ENCODE results near the gene DUSP16.
"Not testable (repeated sequence)": the region's sequence is repeated elsewhere in the genome, so short reads cannot be mapped to it uniquely, and the experiment has no call there.

DUSP16 gene

GRCh38 chr12:12524128-12524527 lies 38.5 kb downstream of the DUSP16 start:
- Histone ChIP-seq H3K27me3 (replicated peaks) (no peaks in the 10 kb centered on the region), H3K36me3 (replicated peaks) (no peaks in the 10 kb centered on the region), H3K4me3 (ENCODE audit: low read depth, low read length) (no peak overlapping the region), H3K27ac (no peak overlapping the region)
- DNase-seq: no peak
- in situ Hi-C loops (cut with HindIII; ENCODE audit: low pct_ligation_motif_present, low sequenced_read_pairs): no loop called here
- no peak for TF ChIP-seq CTCF (IDR thresholded peaks at IDR 0.05; ENCODE audit: low read depth, low read length, missing control alignments)

GRCh38 chr12:12523229-12523628 lies 39.4 kb downstream of the DUSP16 start:
- no peaks in the 10 kb centered on the region for H3K36me3 ChIP-seq (replicated peaks)
- no peak overlapping the region for H3K4me3 ChIP-seq (ENCODE audit: low read depth, low read length)
- no peaks in the 10 kb centered on the region for H3K27me3 ChIP-seq (replicated peaks)
- no peak for DNase-seq
- H3K27ac ChIP-seq: no peak overlapping the region
- TF ChIP-seq CTCF (IDR thresholded peaks at IDR 0.05; ENCODE audit: low read depth, low read length, missing control alignments): no peak
- in situ Hi-C loops (cut with HindIII; ENCODE audit: low pct_ligation_motif_present, low sequenced_read_pairs): no loop called here

GRCh38 chr12:12522657-12523056 lies 40.0 kb downstream of the DUSP16 start:
- H3K4me3 ChIP-seq (ENCODE audit: low read depth, low read length); H3K27me3 ChIP-seq (replicated peaks); DNase-seq; H3K36me3 ChIP-seq (replicated peaks); H3K27ac ChIP-seq; in situ Hi-C loops (cut with HindIII; ENCODE audit: low pct_ligation_motif_present, low sequenced_read_pairs): not testable (repeated sequence)

GRCh38 chr12:12521888-12522287 lies 40.8 kb downstream of the DUSP16 start:
- no peak for DNase-seq
- no peak overlapping the region for H3K4me3 ChIP-seq (ENCODE audit: low read depth, low read length)
- H3K27me3 ChIP-seq (replicated peaks): no peaks in the 10 kb centered on the region
- in situ Hi-C loops (cut with HindIII; ENCODE audit: low pct_ligation_motif_present, low sequenced_read_pairs): no loop called here
- no peak for TF ChIP-seq CTCF (IDR thresholded peaks at IDR 0.05; ENCODE audit: low read depth, low read length, missing control alignments)
- H3K36me3 ChIP-seq (replicated peaks): no peaks in the 10 kb centered on the region
- no peak overlapping the region for H3K27ac ChIP-seq

- in situ Hi-C loops (cut with HindIII; ENCODE audit: low pct_ligation_motif_present, low sequenced_read_pairs): no loop called here
Measured at GRCh38 chr12:12521044-12521485, 41.6 kb downstream of the DUSP16 start.

GRCh38 chr12:12520273-12520672 lies 42.4 kb downstream of the DUSP16 start:
- Histone ChIP-seq H3K27ac (no peak overlapping the region), H3K4me3 (ENCODE audit: low read depth, low read length) (no peak overlapping the region), H3K36me3 (replicated peaks) (no peaks in the 10 kb centered on the region), H3K27me3 (replicated peaks) (no peaks in the 10 kb centered on the region)
- DNase-seq: no peak
- in situ Hi-C loops (cut with HindIII; ENCODE audit: low pct_ligation_motif_present, low sequenced_read_pairs): no loop called here
- TF ChIP-seq CTCF (IDR thresholded peaks at IDR 0.05; ENCODE audit: low read depth, low read length, missing control alignments): no peak

More at GRCh38 chr12:12521044-12521485, 41.6 kb downstream of the DUSP16 start:
- Histone ChIP-seq H3K36me3 (replicated peaks) (no peaks in the 10 kb centered on the region), H3K27me3 (replicated peaks) (no peaks in the 10 kb centered on the region), H3K4me3 (ENCODE audit: low read depth, low read length) (no peak overlapping the region), H3K27ac (no peak overlapping the region)
- TF ChIP-seq CTCF (IDR thresholded peaks at IDR 0.05; ENCODE audit: low read depth, low read length, missing control alignments): no peak
- no peak for DNase-seq
